ENCODE results near the gene ITGAV. TPM values are rescaled to one million over a fixed set of nuclear protein-coding genes. Genes with fewer than 3 reads are reported as not detected.

The ITGAV gene
- total and polyA plus RNA-seq, 8 donors, result 53.6 to 175 (median 57.6) TPM

GRCh38 chr2:186724736-186725135, 134.9 kb downstream of the ITGAV start:
- no peaks in the 10 kb centered on the region for H3K36me3 ChIP-seq
- no peaks in the 10 kb centered on the region for H3K27me3 ChIP-seq
- no peak overlapping the region for H3K27ac ChIP-seq
- no peak overlapping the region for H3K4me3 ChIP-seq
- intact Hi-C loops (cut with DNase I), result no loop called here
- no peak for TF ChIP-seq CTCF (IDR thresholded peaks at IDR 0.05)
- no peaks in the 10 kb centered on the region for H3K9me3 ChIP-seq
- no peak for ATAC-seq
- DNase-seq, result no peak
- no peaks in the 10 kb centered on the region for H3K4me1 ChIP-seq

GRCh38 chr2:186725783-186726182, 135.9 kb downstream of the ITGAV start:
- H3K9me3 ChIP-seq, result no peaks in the 10 kb centered on the region
- H3K36me3 ChIP-seq, result no peaks in the 10 kb centered on the region
- intact Hi-C loops (cut with DNase I), result no loop called here
- H3K4me3 ChIP-seq, result no peak overlapping the region
- H3K27me3 ChIP-seq, result no peaks in the 10 kb centered on the region
- no peak for ATAC-seq
- H3K27ac ChIP-seq, result no peak overlapping the region
- TF ChIP-seq CTCF (IDR thresholded peaks at IDR 0.05), result no peak
- DNase-seq, result no peak
- H3K4me1 ChIP-seq, result no peaks in the 10 kb centered on the region

- no peak for ATAC-seq
Observed at GRCh38 chr2:186726938-186727337, 137.1 kb downstream of the ITGAV start.

GRCh38 chr2:186728631-186729030, 138.8 kb downstream of the ITGAV start:
- Histone ChIP-seq H3K27ac (no peak overlapping the region), H3K9me3 (peaks cover 0 to 5% of the 10 kb centered on the region in 2 donors), H3K27me3 (no peaks in the 10 kb centered on the region), H3K4me3 (no peak overlapping the region), H3K4me1 (no peaks in the 10 kb centered on the region), H3K36me3 (no peaks in the 10 kb centered on the region)
- ATAC-seq (no peak), DNase-seq (no peak)
- TF ChIP-seq CTCF (IDR thresholded peaks at IDR 0.05), result no peak
- intact Hi-C loops (cut with DNase I), result no loop called here

More at GRCh38 chr2:186726938-186727337, 137.1 kb downstream of the ITGAV start:
- no peak for DNase-seq
- intact Hi-C loops (cut with DNase I), result no loop called here
- Histone ChIP-seq H3K36me3 (no peaks in the 10 kb centered on the region), H3K27ac (no peak overlapping the region), H3K4me1 (no peaks in the 10 kb centered on the region), H3K4me3 (no peak overlapping the region), H3K9me3 (peaks cover 0 to 4% of the 10 kb centered on the region in 2 donors), H3K27me3 (no peaks in the 10 kb centered on the region)
- no peak for TF ChIP-seq CTCF (IDR thresholded peaks at IDR 0.05)

Other genes starting within 250 kb of the ITGAV start
- gene ZC3H15, start 103.8 kb upstream of the ITGAV start, total RNA-seq, result 10 to 100 TPM; 43.4 to 51.4 TPM
- 100 to 1,000 TPM in 4 of 6 donors, 10 to 100 TPM in 2; 94.5 to 130 (median 102) TPM for gene ZC3H15, start 103.8 kb upstream of the ITGAV start, polyA plus RNA-seq (ENCODE audit: insufficient read length in 6 of 6)
- 1 to 10 TPM; 2.8 to 5.6 TPM for gene FAM171B, start 104.0 kb downstream of the ITGAV start, total RNA-seq
- 10 to 100 TPM in 2 of 6 donors, 1 to 10 TPM in 4; 7.3 to 10.2 (median 9.3) TPM for gene FAM171B, start 104.0 kb downstream of the ITGAV start, polyA plus RNA-seq (ENCODE audit: insufficient read length in 6 of 6)

Data from left lung (tissue), 10 donors.